GM20000 (cell line): Measurements from ENCODE around the gene ABHD12.

Source experiments
- DNase-seq: peaks from one replicate; pipeline ENCODE4 v3.0.0; 2012; ENCODE audit warnings: low spot score
- TF ChIP-seq, protein P1 (sequence below): IDR thresholded peaks from 2 replicates; pipeline ENCODE4 v1.5.1; 2012; ENCODE audit warnings: mild to moderate bottlenecking, control low read depth; ENCODE audit errors: extremely low read depth, missing control alignments

The ABHD12 gene

DNA sequence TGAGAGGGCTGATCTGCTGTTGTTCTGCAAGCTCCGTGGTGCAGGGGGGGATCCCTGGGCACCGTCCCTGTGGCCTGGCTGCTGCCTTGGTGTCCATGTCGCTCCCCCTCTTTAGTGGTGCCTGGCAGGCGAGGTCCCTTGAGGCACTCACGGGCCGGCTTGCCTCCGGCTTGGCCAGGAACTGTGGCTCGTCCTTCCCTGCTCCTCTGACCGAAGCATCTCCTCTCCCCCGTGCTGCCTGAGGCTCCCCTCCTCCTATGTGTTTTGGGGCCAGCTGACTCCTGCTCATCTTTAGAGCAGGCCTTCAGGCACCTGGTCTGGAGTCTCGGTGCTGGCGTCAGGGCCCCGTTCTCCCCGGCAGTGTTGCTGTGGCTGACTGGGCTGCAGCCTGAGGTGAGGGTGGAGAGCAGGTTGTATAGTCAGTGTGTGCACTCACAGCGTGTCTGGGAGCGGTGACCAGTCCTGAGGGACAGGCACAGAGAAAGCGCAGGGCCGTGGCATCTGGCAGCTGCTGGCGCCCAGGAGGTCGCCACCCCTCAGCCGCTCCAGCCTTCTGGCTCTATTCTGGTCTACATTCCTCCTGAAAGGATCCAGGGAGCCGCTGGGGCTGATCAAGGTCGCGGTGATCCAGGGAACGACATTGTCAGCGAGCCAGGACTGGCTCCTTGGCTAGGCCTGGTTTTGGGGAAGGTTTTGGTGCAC, 99.1 kb downstream of the ABHD12 start:
- DNase-seq = no peak
- TF ChIP-seq, protein P1, sequence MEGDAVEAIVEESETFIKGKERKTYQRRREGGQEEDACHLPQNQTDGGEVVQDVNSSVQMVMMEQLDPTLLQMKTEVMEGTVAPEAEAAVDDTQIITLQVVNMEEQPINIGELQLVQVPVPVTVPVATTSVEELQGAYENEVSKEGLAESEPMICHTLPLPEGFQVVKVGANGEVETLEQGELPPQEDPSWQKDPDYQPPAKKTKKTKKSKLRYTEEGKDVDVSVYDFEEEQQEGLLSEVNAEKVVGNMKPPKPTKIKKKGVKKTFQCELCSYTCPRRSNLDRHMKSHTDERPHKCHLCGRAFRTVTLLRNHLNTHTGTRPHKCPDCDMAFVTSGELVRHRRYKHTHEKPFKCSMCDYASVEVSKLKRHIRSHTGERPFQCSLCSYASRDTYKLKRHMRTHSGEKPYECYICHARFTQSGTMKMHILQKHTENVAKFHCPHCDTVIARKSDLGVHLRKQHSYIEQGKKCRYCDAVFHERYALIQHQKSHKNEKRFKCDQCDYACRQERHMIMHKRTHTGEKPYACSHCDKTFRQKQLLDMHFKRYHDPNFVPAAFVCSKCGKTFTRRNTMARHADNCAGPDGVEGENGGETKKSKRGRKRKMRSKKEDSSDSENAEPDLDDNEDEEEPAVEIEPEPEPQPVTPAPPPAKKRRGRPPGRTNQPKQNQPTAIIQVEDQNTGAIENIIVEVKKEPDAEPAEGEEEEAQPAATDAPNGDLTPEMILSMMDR = no peak

DNA sequence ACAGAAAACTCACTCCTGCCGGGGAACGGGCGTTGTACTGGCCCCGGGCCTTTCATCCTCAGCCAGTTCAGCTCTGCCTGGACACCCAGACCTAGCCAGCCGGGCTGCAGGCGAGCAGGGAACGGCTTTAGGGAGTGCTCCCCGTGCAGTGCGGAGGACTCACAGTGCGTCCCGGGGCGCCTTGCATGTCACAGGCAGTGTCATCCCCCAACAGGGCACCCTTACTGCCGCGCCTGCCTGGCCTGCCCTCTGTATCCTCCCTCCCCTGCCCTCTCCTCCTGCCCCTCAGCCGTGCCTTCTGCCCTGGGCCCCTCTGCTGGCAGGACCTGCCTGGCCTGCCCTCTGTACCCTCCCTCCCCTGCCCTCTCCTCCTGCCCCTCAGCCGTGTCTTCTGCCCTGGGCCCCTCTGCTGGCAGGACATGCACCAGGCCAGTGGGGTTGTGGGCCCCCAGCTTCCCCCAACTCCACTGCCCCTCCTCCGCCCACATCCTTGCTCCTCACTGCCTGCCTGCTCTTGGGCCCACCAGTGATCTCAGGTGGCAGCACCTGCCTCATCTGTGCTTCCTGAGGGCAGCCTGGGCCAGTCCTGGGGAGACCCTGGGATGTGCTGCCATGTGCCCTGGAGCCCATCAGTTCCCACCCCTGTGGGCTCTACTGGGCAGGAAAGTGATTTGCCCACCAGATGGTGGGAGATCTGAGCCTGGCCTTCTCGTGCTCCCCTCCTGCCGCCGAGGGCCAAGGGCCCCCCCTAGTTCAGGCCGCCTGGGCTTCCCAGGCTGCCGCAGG, 99.8 kb downstream of the ABHD12 start:
- TF ChIP-seq, protein P1 = no peak
- no peak for DNase-seq

DNA sequence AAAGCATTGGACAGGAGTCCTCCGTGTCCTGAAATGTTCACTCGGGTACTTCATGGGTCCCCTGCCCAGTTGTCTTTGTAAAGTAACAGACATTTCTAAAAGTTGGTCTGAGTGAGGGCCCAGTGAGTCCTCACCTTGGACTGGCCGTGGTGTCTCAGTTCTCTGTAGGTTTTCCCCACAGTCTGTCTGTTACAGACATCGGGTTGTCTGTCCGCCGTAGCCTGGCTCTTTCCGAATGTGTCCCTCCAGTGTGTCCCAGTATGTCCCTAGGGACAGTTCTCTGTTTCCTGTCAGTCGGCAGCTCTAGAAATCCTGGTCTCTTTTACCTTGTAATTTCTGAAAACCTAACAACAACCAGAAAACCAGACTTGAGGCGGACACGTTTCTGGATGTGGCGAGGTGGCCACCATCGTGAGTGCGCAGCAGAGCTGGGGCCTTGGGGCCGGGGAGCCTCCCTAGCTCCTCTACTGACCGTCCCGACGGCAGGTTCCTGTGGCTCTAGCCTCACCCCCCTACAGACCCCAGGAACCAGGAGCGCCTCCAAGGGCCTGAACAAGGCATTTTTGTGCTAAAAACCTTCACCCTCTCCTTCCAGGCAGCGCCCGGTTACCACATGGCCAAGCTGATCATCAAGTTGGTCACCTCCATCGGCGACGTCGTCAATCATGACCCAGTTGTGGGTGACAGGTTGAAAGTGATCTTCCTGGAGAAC, 100.6 kb downstream of the ABHD12 start:
- no peak for DNase-seq
- TF ChIP-seq, protein P1 = no peak

DNA sequence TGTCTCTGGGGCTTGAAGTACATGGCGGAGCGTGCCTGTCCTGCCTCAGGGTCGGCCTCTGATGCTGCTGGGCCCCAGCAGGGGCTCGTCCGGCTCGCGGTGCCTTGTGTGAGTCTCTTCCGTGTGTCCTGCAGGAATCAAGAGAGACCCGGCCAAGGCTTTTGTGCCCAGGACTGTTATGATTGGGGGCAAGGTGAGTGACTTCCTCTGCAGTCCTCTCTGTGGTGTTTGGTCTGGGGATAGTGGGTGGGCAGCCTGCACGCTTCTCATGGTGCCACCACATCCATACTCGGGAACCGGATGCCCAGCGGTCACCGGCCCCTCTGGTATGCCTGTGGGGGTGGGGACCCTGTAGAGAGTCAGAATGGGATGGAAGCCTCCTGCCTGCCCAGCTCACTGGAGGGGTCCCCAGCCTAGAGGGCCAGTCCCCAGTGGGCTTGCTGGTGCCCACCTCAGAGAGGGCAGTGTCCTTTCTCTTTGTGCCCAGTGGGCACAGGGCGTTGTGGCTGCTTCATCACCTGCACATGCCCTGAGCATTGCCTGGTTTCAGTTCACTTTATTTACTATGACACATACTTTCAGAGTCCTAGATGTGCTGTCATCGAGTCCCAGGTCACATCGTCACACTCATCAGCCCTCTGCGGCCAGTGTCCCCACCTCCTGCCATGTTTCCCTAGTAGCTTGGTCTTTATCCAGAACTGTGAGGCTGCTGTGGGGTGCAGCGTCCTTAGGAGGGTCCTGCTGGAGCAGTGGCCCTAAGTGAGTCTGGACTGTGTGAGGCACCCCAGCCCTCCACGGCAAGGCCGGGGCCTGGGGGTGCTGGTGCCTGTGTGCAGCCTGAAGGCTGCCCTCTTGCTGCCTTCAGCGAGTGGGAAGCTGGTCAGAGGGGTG, 102.1 kb downstream of the ABHD12 start:
- DNase-seq = peak; percentile 85

DNA sequence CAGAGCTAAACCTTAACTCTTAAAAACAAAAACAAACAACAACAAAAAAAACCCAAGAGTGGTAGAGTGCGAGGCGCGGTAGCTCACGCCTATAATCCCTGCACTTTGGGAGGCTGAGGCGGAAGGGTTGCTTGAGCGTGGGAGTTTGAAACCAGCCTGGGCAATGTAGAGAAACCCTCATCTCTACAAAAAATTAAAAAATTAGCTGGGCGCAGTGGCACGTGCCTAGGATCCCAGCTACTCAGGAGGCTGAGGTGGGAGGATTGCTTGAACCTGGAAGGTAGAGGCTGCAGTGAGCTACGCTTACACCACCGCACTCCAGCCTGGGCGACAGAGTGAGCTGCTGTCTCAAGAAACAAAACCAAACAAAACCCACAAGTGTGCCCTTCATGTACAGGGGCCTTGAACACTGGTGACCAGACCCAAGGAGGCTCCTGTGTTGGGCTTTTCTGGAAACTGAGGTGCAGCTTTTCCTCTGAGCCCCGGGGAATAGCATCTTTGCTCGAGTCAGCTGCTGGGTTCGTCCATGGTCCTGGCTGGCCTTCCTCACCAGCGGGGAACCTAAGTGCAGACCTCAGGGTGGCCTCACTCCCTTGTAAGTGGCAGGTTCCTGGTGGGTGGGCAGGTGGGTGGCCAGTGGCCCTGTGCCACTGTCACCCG, 102.9 kb downstream of the ABHD12 start:
- TF ChIP-seq, protein P1 = no peak
- no peak for DNase-seq

More for the DNA sequence above, 102.1 kb downstream of the ABHD12 start:
- TF ChIP-seq, protein P1 = no peak

DNA sequence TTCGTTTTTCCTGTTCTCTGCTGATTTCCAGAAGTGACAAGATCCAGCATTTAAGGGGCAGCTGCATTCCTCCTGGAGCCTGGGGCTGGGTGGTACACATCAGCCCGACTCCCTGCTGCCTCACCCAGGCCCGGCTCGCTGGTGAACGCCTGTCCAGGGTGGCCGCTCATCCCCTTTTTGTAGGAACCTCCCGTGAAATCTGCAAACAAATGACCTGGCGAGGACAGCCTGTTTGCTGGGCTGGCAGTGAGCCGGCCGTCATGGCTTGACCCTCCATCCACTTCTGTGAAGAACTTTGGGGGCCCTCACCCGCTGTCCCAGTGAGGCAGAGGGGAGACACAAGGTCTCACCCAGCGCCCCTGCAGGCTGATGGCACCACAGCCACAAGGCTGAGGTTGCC, 103.7 kb downstream of the ABHD12 start:
- no peak for DNase-seq
- TF ChIP-seq, protein P1 = no peak
